WTC11 (cell line): Measurements from ENCODE around the gene STRADA. TPM values are rescaled to one million over a fixed set of nuclear protein-coding genes. Genes with fewer than 3 reads are reported as not detected.
A peak's percentile ranks its signal among the peaks of the same experiment; 100 is the strongest.

Experiments used
- ATAC-seq: fragments of 200-7000 bp; cut with Tn5 transposase; 2 replicates; pipeline ENCODE4 v1.10.0; 2021; ENCODE audit warnings: mild to moderate bottlenecking, moderate library complexity
- CTCF ChIA-PET: fragments of 300-600 bp; sonication (Branson Sonifier 250); formaldehyde crosslinking; loops from one replicate; lab custom pipeline; 2021; ENCODE audit warnings: antibody characterized with exemption; lab: Charles Lee
- POLR2A ChIA-PET: fragments of 350-600 bp; sonication (Branson Sonifier 250); formaldehyde crosslinking; loops from one replicate; lab custom pipeline; 2021; ENCODE audit warnings: antibody characterized with exemption; lab: Charles Lee
- DNase-seq: peaks from one replicate; pipeline ENCODE4 v3.0.0; 2021; ENCODE audit warnings: low spot score
- H3K27ac Mint-ChIP-seq: 2 replicates; pipeline ENCODE4 v1.8.0; 2021; ENCODE audit warnings: mixed read lengths
- H3K27me3 Mint-ChIP-seq: 2 replicates; pipeline ENCODE4 v1.8.0; 2021; ENCODE audit warnings: low read depth, mild to moderate bottlenecking, moderate library complexity, mixed read lengths
- H3K36me3 Mint-ChIP-seq: 2 replicates; pipeline ENCODE4 v1.8.0; 2021; ENCODE audit warnings: mixed read lengths
- H3K4me1 Mint-ChIP-seq: 2 replicates; pipeline ENCODE4 v1.8.0; 2022; ENCODE audit warnings: mixed read lengths
- H3K4me3 Mint-ChIP-seq: 2 replicates; pipeline ENCODE4 v1.8.0; 2021; ENCODE audit warnings: mild to moderate bottlenecking, moderate library complexity, mixed read lengths
- H3K9me3 Mint-ChIP-seq: 2 replicates; pipeline ENCODE4 v1.8.0; 2021; ENCODE audit warnings: mixed read lengths
- AFF4 ChIP-seq: sonication (generic); formaldehyde crosslinking; IDR thresholded peaks from 2 replicates; pipeline ENCODE4 v1.8.1; 2023; ENCODE audit warnings: mild to moderate bottlenecking, missing genetic modification reagents, borderline replicate concordance
- ATF3 ChIP-seq: sonication (generic); formaldehyde crosslinking; conservative IDR thresholded peaks from 2 replicates; pipeline ENCODE4 v1.8.1; 2022; ENCODE audit warnings: mild to moderate bottlenecking, missing genetic modification reagents
- ATF6 ChIP-seq: sonication (generic); formaldehyde crosslinking; IDR thresholded peaks from 2 replicates; pipeline ENCODE4 v1.8.1; 2023; ENCODE audit warnings: mild to moderate bottlenecking, missing genetic modification reagents
- FOXJ3 ChIP-seq: sonication (generic); formaldehyde crosslinking; IDR thresholded peaks from 2 replicates; pipeline ENCODE4 v1.9.0; 2021; ENCODE audit warnings: missing genetic modification reagents, mild to moderate bottlenecking, borderline replicate concordance
- GRHL2 ChIP-seq: fragments of 250-450 bp; sonication (Bioruptor Pico); IDR thresholded peaks from 2 replicates; pipeline ENCODE4 v1.8.0; 2022; ENCODE audit warnings: mild to moderate bottlenecking, moderate library complexity; ENCODE audit not compliant: insufficient replicate concordance, severe bottlenecking
- NR2C2 ChIP-seq: sonication (generic); formaldehyde crosslinking; IDR thresholded peaks from 2 replicates; pipeline ENCODE4 v1.8.0; 2022; ENCODE audit warnings: mild to moderate bottlenecking, missing genetic modification reagents
- OVOL2 ChIP-seq: fragments of 250-450 bp; sonication (Bioruptor Pico); IDR thresholded peaks from 2 replicates; pipeline ENCODE4 v1.9.0; 2021; ENCODE audit warnings: mild to moderate bottlenecking, borderline replicate concordance
- SMAD3 ChIP-seq: sonication (generic); formaldehyde crosslinking; IDR thresholded peaks from 2 replicates; pipeline ENCODE4 v1.8.0; 2022; ENCODE audit warnings: missing genetic modification reagents, mild to moderate bottlenecking, borderline replicate concordance
- TEAD4 ChIP-seq: sonication (generic); formaldehyde crosslinking; IDR thresholded peaks from 2 replicates; pipeline ENCODE4 v1.8.0; 2022; ENCODE audit warnings: mild to moderate bottlenecking, missing genetic modification reagents
- USF2 ChIP-seq: sonication (generic); formaldehyde crosslinking; IDR thresholded peaks from 2 replicates; pipeline ENCODE4 v1.8.1; 2023; ENCODE audit warnings: mild to moderate bottlenecking, missing genetic modification reagents, moderate library complexity
- ZBTB21 ChIP-seq: sonication (generic); formaldehyde crosslinking; IDR thresholded peaks from 2 replicates; pipeline ENCODE4 v1.8.1; 2023; ENCODE audit warnings: mild to moderate bottlenecking, missing genetic modification reagents, borderline replicate concordance
- ZNF416 ChIP-seq: fragments of 250-450 bp; sonication (Bioruptor Pico); IDR thresholded peaks from 2 replicates; pipeline ENCODE4 v1.9.0; 2021; ENCODE audit warnings: mild to moderate bottlenecking, inconsistent platforms
- total RNA-seq: library from RNA; stranded (reverse); gene quantifications from 3 replicates; pipeline ENCODE4 v1.2.3, GENCODE V29; 2021
- TF ChIP-seq, protein P1 (sequence below): fragments of 250-450 bp; sonication (Bioruptor Pico); IDR thresholded peaks from 2 replicates; pipeline ENCODE4 v1.9.0; 2021; ENCODE audit warnings: mild to moderate bottlenecking
- TF ChIP-seq, protein P2 (sequence below): fragments of 250-450 bp; sonication (Bioruptor Pico); IDR thresholded peaks from 2 replicates; pipeline ENCODE4 v1.9.0; 2021; ENCODE audit warnings: mild to moderate bottlenecking
- TF ChIP-seq, protein P3 (sequence below): sonication (generic); formaldehyde crosslinking; IDR thresholded peaks from 2 replicates; pipeline ENCODE4 v1.8.0; 2023; ENCODE audit warnings: missing genetic modification reagents
- TF ChIP-seq, protein P4 (sequence below): sonication (generic); formaldehyde crosslinking; IDR thresholded peaks from 2 replicates; pipeline ENCODE4 v1.8.1; 2022; ENCODE audit warnings: mild to moderate bottlenecking, moderate library complexity, missing genetic modification reagents
- TF ChIP-seq, protein P5 (sequence below): fragments of 200-600 bp; IDR thresholded peaks from 2 replicates; pipeline ENCODE4 v1.8.0; 2022; ENCODE audit warnings: antibody characterized with exemption
- TF ChIP-seq, protein P6 (sequence below): sonication (generic); formaldehyde crosslinking; IDR thresholded peaks from 2 replicates; pipeline ENCODE4 v1.8.1; 2023; ENCODE audit warnings: mild to moderate bottlenecking, missing genetic modification reagents, moderate library complexity
- TF ChIP-seq, protein P7 (sequence below): sonication (generic); formaldehyde crosslinking; IDR thresholded peaks from 2 replicates; pipeline ENCODE4 v1.8.0; 2022; ENCODE audit warnings: mild to moderate bottlenecking, missing genetic modification reagents

The STRADA gene
- total RNA-seq, 1 experiment from 2014 or later = 36.6 TPM

DNA sequence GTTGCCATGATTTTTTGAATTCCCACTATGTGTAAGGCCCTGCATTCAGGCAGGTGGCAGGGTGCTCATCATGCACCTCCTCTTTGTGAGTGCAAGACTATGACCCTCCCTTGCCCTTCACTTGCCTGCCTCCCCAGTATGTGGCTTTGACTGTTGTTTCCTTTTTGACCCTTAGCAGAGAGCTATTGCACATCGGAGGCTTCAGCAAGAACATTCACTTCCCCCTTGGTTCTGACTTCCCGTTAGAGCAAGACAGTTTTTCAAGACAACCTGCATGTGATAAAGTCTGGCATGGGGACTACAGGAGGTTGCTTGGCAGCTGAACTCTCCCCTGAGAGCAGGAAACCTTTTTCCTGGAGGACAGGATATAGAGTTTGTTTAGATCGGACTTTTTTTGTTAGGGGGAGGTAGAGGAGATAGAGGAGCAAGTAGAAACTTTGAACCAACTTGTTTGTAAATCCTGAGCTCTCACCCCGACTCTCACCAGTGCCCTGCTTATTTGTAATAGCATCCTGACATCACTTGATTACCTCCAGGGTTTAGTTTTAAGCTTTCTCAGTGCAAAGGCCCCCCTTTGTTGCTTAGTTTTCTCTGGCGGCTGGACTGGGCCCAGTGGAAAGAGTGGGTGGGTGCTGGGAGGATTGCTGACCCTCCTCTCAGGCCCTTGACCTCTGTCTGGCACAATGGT is 75.9 kb downstream of the STRADA start:
- no peak for ATAC-seq
- Mint-ChIP-seq H3K9me3 (no peaks in the 10 kb centered on the region), H3K36me3 (peaks cover 20% of the 10 kb centered on the region), H3K27me3 (no peaks in the 10 kb centered on the region), H3K4me3 (no peak overlapping the region), H3K4me1 (no peaks in the 10 kb centered on the region), H3K27ac (peak overlapping the region; percentile 83; the same call in 1 of the 2 replicates)
- ChIA-PET POLR2A (no interaction called here), CTCF (interaction anchor here (0.7 to 1.3 kb wide), 4 partner anchors 10 to 45 kb away, joined by 3 to 7 read pairs (median 4); no protein-coding TSS in a partner anchor)
- TF ChIP-seq AFF4 (CRISPR knock-in tag) = no peak
- TF ChIP-seq GRHL2 (CRISPR knock-in tag) = no peak
- TF ChIP-seq, protein P1, sequence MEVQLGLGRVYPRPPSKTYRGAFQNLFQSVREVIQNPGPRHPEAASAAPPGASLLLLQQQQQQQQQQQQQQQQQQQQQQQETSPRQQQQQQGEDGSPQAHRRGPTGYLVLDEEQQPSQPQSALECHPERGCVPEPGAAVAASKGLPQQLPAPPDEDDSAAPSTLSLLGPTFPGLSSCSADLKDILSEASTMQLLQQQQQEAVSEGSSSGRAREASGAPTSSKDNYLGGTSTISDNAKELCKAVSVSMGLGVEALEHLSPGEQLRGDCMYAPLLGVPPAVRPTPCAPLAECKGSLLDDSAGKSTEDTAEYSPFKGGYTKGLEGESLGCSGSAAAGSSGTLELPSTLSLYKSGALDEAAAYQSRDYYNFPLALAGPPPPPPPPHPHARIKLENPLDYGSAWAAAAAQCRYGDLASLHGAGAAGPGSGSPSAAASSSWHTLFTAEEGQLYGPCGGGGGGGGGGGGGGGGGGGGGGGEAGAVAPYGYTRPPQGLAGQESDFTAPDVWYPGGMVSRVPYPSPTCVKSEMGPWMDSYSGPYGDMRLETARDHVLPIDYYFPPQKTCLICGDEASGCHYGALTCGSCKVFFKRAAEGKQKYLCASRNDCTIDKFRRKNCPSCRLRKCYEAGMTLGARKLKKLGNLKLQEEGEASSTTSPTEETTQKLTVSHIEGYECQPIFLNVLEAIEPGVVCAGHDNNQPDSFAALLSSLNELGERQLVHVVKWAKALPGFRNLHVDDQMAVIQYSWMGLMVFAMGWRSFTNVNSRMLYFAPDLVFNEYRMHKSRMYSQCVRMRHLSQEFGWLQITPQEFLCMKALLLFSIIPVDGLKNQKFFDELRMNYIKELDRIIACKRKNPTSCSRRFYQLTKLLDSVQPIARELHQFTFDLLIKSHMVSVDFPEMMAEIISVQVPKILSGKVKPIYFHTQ (CRISPR knock-in tag) = no peak
- TF ChIP-seq, protein P2, sequence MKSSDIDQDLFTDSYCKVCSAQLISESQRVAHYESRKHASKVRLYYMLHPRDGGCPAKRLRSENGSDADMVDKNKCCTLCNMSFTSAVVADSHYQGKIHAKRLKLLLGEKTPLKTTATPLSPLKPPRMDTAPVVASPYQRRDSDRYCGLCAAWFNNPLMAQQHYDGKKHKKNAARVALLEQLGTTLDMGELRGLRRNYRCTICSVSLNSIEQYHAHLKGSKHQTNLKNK (CRISPR knock-in tag) = no peak
- no peak for TF ChIP-seq ZNF416 (CRISPR knock-in tag)
- TF ChIP-seq, protein P3, sequence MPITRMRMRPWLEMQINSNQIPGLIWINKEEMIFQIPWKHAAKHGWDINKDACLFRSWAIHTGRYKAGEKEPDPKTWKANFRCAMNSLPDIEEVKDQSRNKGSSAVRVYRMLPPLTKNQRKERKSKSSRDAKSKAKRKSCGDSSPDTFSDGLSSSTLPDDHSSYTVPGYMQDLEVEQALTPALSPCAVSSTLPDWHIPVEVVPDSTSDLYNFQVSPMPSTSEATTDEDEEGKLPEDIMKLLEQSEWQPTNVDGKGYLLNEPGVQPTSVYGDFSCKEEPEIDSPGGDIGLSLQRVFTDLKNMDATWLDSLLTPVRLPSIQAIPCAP = no peak
- TF ChIP-seq SMAD3 (CRISPR knock-in tag) = no peak
- TF ChIP-seq NR2C2 (CRISPR knock-in tag) = no peak
- TF ChIP-seq, protein P4, sequence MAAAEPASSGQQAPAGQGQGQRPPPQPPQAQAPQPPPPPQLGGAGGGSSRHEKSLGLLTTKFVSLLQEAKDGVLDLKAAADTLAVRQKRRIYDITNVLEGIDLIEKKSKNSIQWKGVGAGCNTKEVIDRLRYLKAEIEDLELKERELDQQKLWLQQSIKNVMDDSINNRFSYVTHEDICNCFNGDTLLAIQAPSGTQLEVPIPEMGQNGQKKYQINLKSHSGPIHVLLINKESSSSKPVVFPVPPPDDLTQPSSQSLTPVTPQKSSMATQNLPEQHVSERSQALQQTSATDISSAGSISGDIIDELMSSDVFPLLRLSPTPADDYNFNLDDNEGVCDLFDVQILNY (CRISPR knock-in tag) = no peak
- no peak for TF ChIP-seq ATF6 (CRISPR knock-in tag)
- TF ChIP-seq, protein P5, sequence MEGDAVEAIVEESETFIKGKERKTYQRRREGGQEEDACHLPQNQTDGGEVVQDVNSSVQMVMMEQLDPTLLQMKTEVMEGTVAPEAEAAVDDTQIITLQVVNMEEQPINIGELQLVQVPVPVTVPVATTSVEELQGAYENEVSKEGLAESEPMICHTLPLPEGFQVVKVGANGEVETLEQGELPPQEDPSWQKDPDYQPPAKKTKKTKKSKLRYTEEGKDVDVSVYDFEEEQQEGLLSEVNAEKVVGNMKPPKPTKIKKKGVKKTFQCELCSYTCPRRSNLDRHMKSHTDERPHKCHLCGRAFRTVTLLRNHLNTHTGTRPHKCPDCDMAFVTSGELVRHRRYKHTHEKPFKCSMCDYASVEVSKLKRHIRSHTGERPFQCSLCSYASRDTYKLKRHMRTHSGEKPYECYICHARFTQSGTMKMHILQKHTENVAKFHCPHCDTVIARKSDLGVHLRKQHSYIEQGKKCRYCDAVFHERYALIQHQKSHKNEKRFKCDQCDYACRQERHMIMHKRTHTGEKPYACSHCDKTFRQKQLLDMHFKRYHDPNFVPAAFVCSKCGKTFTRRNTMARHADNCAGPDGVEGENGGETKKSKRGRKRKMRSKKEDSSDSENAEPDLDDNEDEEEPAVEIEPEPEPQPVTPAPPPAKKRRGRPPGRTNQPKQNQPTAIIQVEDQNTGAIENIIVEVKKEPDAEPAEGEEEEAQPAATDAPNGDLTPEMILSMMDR = no peak
- TF ChIP-seq, protein P6, sequence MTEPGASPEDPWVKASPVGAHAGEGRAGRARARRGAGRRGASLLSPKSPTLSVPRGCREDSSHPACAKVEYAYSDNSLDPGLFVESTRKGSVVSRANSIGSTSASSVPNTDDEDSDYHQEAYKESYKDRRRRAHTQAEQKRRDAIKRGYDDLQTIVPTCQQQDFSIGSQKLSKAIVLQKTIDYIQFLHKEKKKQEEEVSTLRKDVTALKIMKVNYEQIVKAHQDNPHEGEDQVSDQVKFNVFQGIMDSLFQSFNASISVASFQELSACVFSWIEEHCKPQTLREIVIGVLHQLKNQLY (CRISPR knock-in tag) = no peak
- TF ChIP-seq ZBTB21 = no peak
- TF ChIP-seq, protein P7, sequence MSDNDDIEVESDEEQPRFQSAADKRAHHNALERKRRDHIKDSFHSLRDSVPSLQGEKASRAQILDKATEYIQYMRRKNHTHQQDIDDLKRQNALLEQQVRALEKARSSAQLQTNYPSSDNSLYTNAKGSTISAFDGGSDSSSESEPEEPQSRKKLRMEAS (CRISPR knock-in tag) = no peak
- TF ChIP-seq ATF3 (CRISPR knock-in tag) = no peak
- TF ChIP-seq USF2 (CRISPR knock-in tag) = no peak
- TF ChIP-seq OVOL2 = no peak
- TF ChIP-seq FOXJ3 (CRISPR knock-in tag) = no peak
- TF ChIP-seq TEAD4 = no peak
- DNase-seq = no peak
